ENCODE data around the gene PTPRR. TPM values are rescaled to one million over a fixed set of nuclear protein-coding genes. Genes with fewer than 3 reads are reported as not detected.

Gene PTPRR
- total RNA-seq, 3 donors from 2014 or later, result 0.59 to 0.98 (median 0.80) TPM

GRCh38 chr12:70895956-70896355 lies 24.6 kb downstream of the PTPRR start:
- Histone ChIP-seq H3K4me1 (no peaks in the 10 kb centered on the region), H3K9me3 (no peaks in the 10 kb centered on the region), H3K36me3 (no peaks in the 10 kb centered on the region), H3K27me3 (no peaks in the 10 kb centered on the region), H3K4me3 (no peak overlapping the region), H3K27ac (no peak overlapping the region)
- no peak for DNase-seq (ENCODE audit: low spot score in 2 of 2)
- TF ChIP-seq POLR2A (IDR thresholded peaks at IDR 0.05) (no peak), POLR2AphosphoS5 (IDR thresholded peaks at IDR 0.05) (no peak), CTCF (IDR thresholded peaks at IDR 0.05) (no peak)
- intact Hi-C loops (cut with DNase I; ENCODE audit: low total_unique reads), result no loop called here

- H3K27ac ChIP-seq, result no peak overlapping the region
- no peak for TF ChIP-seq POLR2AphosphoS5 (IDR thresholded peaks at IDR 0.05)
- TF ChIP-seq POLR2A (IDR thresholded peaks at IDR 0.05), result no peak
- TF ChIP-seq CTCF (IDR thresholded peaks at IDR 0.05), result no peak
- H3K4me3 ChIP-seq, result no peak overlapping the region
- H3K4me1 ChIP-seq, result no peaks in the 10 kb centered on the region
- H3K27me3 ChIP-seq, result no peaks in the 10 kb centered on the region
- H3K36me3 ChIP-seq, result no peaks in the 10 kb centered on the region
- no peak for DNase-seq (ENCODE audit: low spot score in 2 of 2)
- no peaks in the 10 kb centered on the region for H3K9me3 ChIP-seq
- intact Hi-C loops (cut with DNase I; ENCODE audit: low total_unique reads), result no loop called here
These were observed 27.9 kb downstream of the PTPRR start for GRCh38 chr12:70892593-70892992.

GRCh38 chr12:70890895-70891832 lies 29.4 kb downstream of the PTPRR start:
- H3K36me3 ChIP-seq, result no peaks in the 10 kb centered on the region
- DNase-seq (ENCODE audit: low spot score in 2 of 2), result no peak
- intact Hi-C loops (cut with DNase I; ENCODE audit: low total_unique reads), result no loop called here
- no peak overlapping the region for H3K4me3 ChIP-seq
- no peak for TF ChIP-seq POLR2A (IDR thresholded peaks at IDR 0.05)
- TF ChIP-seq POLR2AphosphoS5 (IDR thresholded peaks at IDR 0.05), result no peak
- no peak for TF ChIP-seq CTCF (IDR thresholded peaks at IDR 0.05)
- no peaks in the 10 kb centered on the region for H3K27me3 ChIP-seq
- no peaks in the 10 kb centered on the region for H3K9me3 ChIP-seq
- no peak overlapping the region for H3K27ac ChIP-seq
- H3K4me1 ChIP-seq, result no peaks in the 10 kb centered on the region

GRCh38 chr12:70885956-70886355 lies 34.6 kb downstream of the PTPRR start:
- no peak overlapping the region for H3K4me3 ChIP-seq
- TF ChIP-seq POLR2AphosphoS5 (IDR thresholded peaks at IDR 0.05), result no peak
- TF ChIP-seq CTCF (IDR thresholded peaks at IDR 0.05), result no peak
- no peak for TF ChIP-seq POLR2A (IDR thresholded peaks at IDR 0.05)
- no peak for DNase-seq (ENCODE audit: low spot score in 2 of 2)
- no peak overlapping the region for H3K27ac ChIP-seq
- no peaks in the 10 kb centered on the region for H3K36me3 ChIP-seq
- no peaks in the 10 kb centered on the region for H3K4me1 ChIP-seq
- intact Hi-C loops (cut with DNase I; ENCODE audit: low total_unique reads), result no loop called here
- no peaks in the 10 kb centered on the region for H3K27me3 ChIP-seq
- H3K9me3 ChIP-seq, result no peaks in the 10 kb centered on the region

- H3K4me1 ChIP-seq, result no peaks in the 10 kb centered on the region
- intact Hi-C loops (cut with DNase I; ENCODE audit: low total_unique reads), result no loop called here
- DNase-seq (ENCODE audit: low spot score in 2 of 2), result no peak
- TF ChIP-seq POLR2AphosphoS5 (IDR thresholded peaks at IDR 0.05), result no peak
- TF ChIP-seq CTCF (IDR thresholded peaks at IDR 0.05), result no peak
- H3K36me3 ChIP-seq, result no peaks in the 10 kb centered on the region
- H3K4me3 ChIP-seq, result no peak overlapping the region
- no peaks in the 10 kb centered on the region for H3K9me3 ChIP-seq
- no peaks in the 10 kb centered on the region for H3K27me3 ChIP-seq
- H3K27ac ChIP-seq, result no peak overlapping the region
These were observed 36.7 kb downstream of the PTPRR start for GRCh38 chr12:70883855-70884254.

Data from breast epithelium (tissue), 4 donors.